H1 (cell line): Measurements from ENCODE around the gene PRC1. TPM values are rescaled to one million over a fixed set of nuclear protein-coding genes. Genes with fewer than 3 reads are reported as not detected.
"Not testable (repeated sequence)": the region's sequence is repeated elsewhere in the genome, so short reads cannot be mapped to it uniquely, and the experiment has no call there.

ENCODE experiments used
- CTCF ChIA-PET: fragments of 300-600 bp; sonication (Branson Sonifier 250); formaldehyde crosslinking; loops from one replicate; lab custom pipeline; 2021; ENCODE audit not compliant: partially characterized antibody; lab: Charles Lee
- POLR2A ChIA-PET: fragments of 300-600 bp; sonication (Branson Sonifier 250); formaldehyde crosslinking; loops from one replicate; lab custom pipeline; 2021; ENCODE audit warnings: inconsistent platforms; ENCODE audit not compliant: partially characterized antibody; lab: Charles Lee
- DNase-seq, 2 experiments: peaks; one replicate each; pipeline versions ENCODE4 v3.0.0 to v3.0.0-alpha.2; 2010 to 2022; ENCODE audit warnings: low spot score in 2 of 2, low read depth in 1 of 2, mixed read lengths in 1 of 2
- FAIRE-seq: peaks from 2 replicates; lab custom pipeline; 2011; peaks lifted over from hg19 to GRCh38; lab: Jason Lieb, UNC
- H2AFZ ChIP-seq: 2 replicates; pipeline ENCODE4 v1.8.1; 2012; ENCODE audit warnings: low read length, inconsistent platforms
- H2AK5ac ChIP-seq: 2 replicates; pipeline ENCODE4 v1.6.1; 2013; ENCODE audit warnings: low read depth, low read length
- H2BK120ac ChIP-seq: replicated peaks from 2 replicates; pipeline ENCODE3; 2013; ENCODE audit warnings: low read depth, low read length, inconsistent platforms
- H2BK12ac ChIP-seq: 2 replicates; pipeline ENCODE4 v1.6.1; 2013; ENCODE audit warnings: low read depth, low read length
- H2BK15ac ChIP-seq: 2 replicates; pipeline ENCODE4 v1.6.1; 2013; ENCODE audit warnings: low read length
- H2BK20ac ChIP-seq: 2 replicates; pipeline ENCODE4 v1.6.1; 2013; ENCODE audit warnings: low read length
- H2BK5ac ChIP-seq: 2 replicates; pipeline ENCODE4 v1.6.1; 2013; ENCODE audit warnings: low read depth, low read length
- H3K14ac ChIP-seq: 2 replicates; pipeline ENCODE4 v1.6.1; 2013; ENCODE audit warnings: inconsistent platforms; ENCODE audit not compliant: insufficient read length
- H3K18ac ChIP-seq: 2 replicates; pipeline ENCODE4 v1.6.1; 2013; ENCODE audit warnings: low read length; ENCODE audit errors: extremely low read depth
- H3K23ac ChIP-seq: 2 replicates; pipeline ENCODE4 v1.6.1; 2013; ENCODE audit warnings: inconsistent platforms; ENCODE audit not compliant: insufficient read length
- H3K23me2 ChIP-seq: 2 replicates; pipeline ENCODE4 v1.6.1; 2013; ENCODE audit warnings: low read depth, low read length
- H3K27ac ChIP-seq: 2 replicates; pipeline ENCODE4 v1.6.1; 2011; ENCODE audit warnings: low read depth, low read length, inconsistent platforms
- H3K27me3 ChIP-seq, 4 experiments: replicated peaks in 1 of 4; 1 replicate in 1 of 4; 2 replicates in 3 of 4; pipeline versions ENCODE4 v1.6.1 to v1.8.1; 2011 to 2013; ENCODE audit warnings: low read length in 3 of 4, mild to moderate bottlenecking in 3 of 4, inconsistent platforms in 2 of 4, mixed read lengths in 2 of 4, moderate library complexity in 1 of 4; ENCODE audit not compliant: control insufficient read depth in 3 of 4, insufficient read depth in 3 of 4; ENCODE audit errors: extremely low read depth in 1 of 4
- H3K36me3 ChIP-seq, 4 experiments: 2 replicates each; pipeline versions ENCODE4 v1.6.1 to v1.8.1; 2011 to 2013; ENCODE audit warnings: mild to moderate bottlenecking in 4 of 4, low read length in 3 of 4, moderate library complexity in 2 of 4, control low read depth in 1 of 4, inconsistent platforms in 1 of 4; ENCODE audit not compliant: insufficient read depth in 4 of 4, control insufficient read depth in 2 of 4
- H3K4ac ChIP-seq: replicated peaks from 2 replicates; pipeline ENCODE3; 2013; ENCODE audit warnings: low read length, low read depth, mixed read lengths, inconsistent platforms; ENCODE audit not compliant: insufficient read length
- H3K4me1 ChIP-seq, 4 experiments: replicated peaks in 1 of 4; 1 replicate in 1 of 4; 2 replicates in 3 of 4; pipeline versions ENCODE4 v1.6.1 to v1.8.1; 2011 to 2013; ENCODE audit warnings: low read length in 3 of 4, inconsistent platforms in 2 of 4, mixed read lengths in 1 of 4; ENCODE audit not compliant: insufficient read depth in 4 of 4, control insufficient read depth in 3 of 4
- H3K4me2 ChIP-seq, 2 experiments: 2 replicates each; pipeline versions ENCODE4 v1.6.1 to v1.8.1; 2011 to 2013; ENCODE audit warnings: low read depth in 2 of 2, low read length in 2 of 2, control low read depth in 1 of 2, inconsistent platforms in 1 of 2, mild to moderate bottlenecking in 1 of 2; ENCODE audit not compliant: insufficient read depth in 1 of 2
- H3K4me3 ChIP-seq, 4 experiments: fragments of 200-600, 300-600 bp in 1 of 4; sonication (generic), shearing (Covaris generic), sonication (Bioruptor Twin) in 1 of 4; 2 replicates each; pipeline versions ENCODE4 v1.5.1 to v1.8.1; 2011 to 2016; ENCODE audit warnings: low read length in 4 of 4, low read depth in 3 of 4, control low read depth in 2 of 4, inconsistent platforms in 2 of 4, mild to moderate bottlenecking in 2 of 4, mixed read lengths in 1 of 4, moderate library complexity in 1 of 4; ENCODE audit not compliant: insufficient read depth in 2 of 4; ENCODE audit errors: extremely low read depth in 1 of 4
- H3K56ac ChIP-seq: replicated peaks from 2 replicates; pipeline ENCODE3; 2013; ENCODE audit warnings: low read depth, mild to moderate bottlenecking, mixed read lengths, low read length, inconsistent platforms; ENCODE audit not compliant: insufficient read length
- H3K79me1 ChIP-seq: 2 replicates; pipeline ENCODE4 v1.6.1; 2013; ENCODE audit warnings: low read depth, low read length, control low read depth
- H3K79me2 ChIP-seq, 2 experiments: 2 replicates each; pipeline versions ENCODE4 v1.6.1 to v1.8.1; 2012 to 2013; ENCODE audit warnings: low read length in 2 of 2, mild to moderate bottlenecking in 2 of 2, inconsistent platforms in 1 of 2; ENCODE audit not compliant: insufficient read depth in 2 of 2, control insufficient read depth in 1 of 2
- H3K9ac ChIP-seq, 4 experiments: replicated peaks in 1 of 4; 1 replicate in 1 of 4; 2 replicates in 3 of 4; pipeline versions ENCODE4 v1.6.1 to v1.8.1; 2011 to 2013; ENCODE audit warnings: low read depth in 3 of 4, low read length in 3 of 4, control low read depth in 2 of 4, mild to moderate bottlenecking in 2 of 4, moderate library complexity in 2 of 4, inconsistent platforms in 1 of 4; ENCODE audit errors: extremely low read depth in 1 of 4
- H3K9me3 ChIP-seq, 2 experiments: 2 replicates each; pipeline versions ENCODE4 v1.6.1 to v1.8.1; 2012 to 2013; ENCODE audit warnings: mild to moderate bottlenecking in 2 of 2, moderate library complexity in 2 of 2, control low read depth in 1 of 2, inconsistent platforms in 1 of 2, low read depth in 1 of 2, low read length in 1 of 2, mixed read lengths in 1 of 2; ENCODE audit not compliant: insufficient read depth in 2 of 2
- H4K20me1 ChIP-seq, 2 experiments: replicated peaks in 1 of 2; 2 replicates each; pipeline versions ENCODE3 to v1.8.1; 2011 to 2013; ENCODE audit warnings: inconsistent platforms in 2 of 2, low read length in 2 of 2, mild to moderate bottlenecking in 1 of 2; ENCODE audit not compliant: insufficient read depth in 2 of 2, control insufficient read depth in 1 of 2
- H4K5ac ChIP-seq: 2 replicates; pipeline ENCODE4 v1.6.1; 2013; ENCODE audit warnings: low read length, low read depth, mixed read lengths, inconsistent platforms; ENCODE audit not compliant: insufficient read length
- H4K8ac ChIP-seq: 2 replicates; pipeline ENCODE4 v1.8.0; 2013; ENCODE audit warnings: mild to moderate bottlenecking, moderate library complexity, low read length, inconsistent platforms; ENCODE audit not compliant: insufficient read depth; ENCODE audit errors: extremely low read depth
- H4K91ac ChIP-seq: replicated peaks from 2 replicates; pipeline ENCODE3; 2013; ENCODE audit warnings: low read length, mixed read lengths, inconsistent platforms; ENCODE audit not compliant: insufficient read length
- WGBS, 2 experiments: shearing (Covaris generic) in 1 of 2; methylation state at CpG; one replicate each; pipeline versions ENCODE4 v1.1.6 to v1.1.7; 2013 to 2015; ENCODE audit warnings: low lambda C conversion rate in 2 of 2, mixed read lengths in 2 of 2, inconsistent platforms in 1 of 2, low coverage in 1 of 2, missing lambda C conversion rate in 1 of 2; ENCODE audit not compliant: insufficient replicate concordance in 2 of 2, insufficient coverage in 1 of 2, insufficient read length in 1 of 2; ENCODE audit errors: extremely low coverage in 1 of 2, missing lambda C conversion rate in 1 of 2; 5-methylcytosine and 5-hydroxymethylcytosine counted together
- polyA plus RNA-seq, 7 experiments: library from polyadenylated mRNA; depleted of rRNA in 3 of 7; stranded (reverse) in 5 of 7; unstranded in 2 of 7; fragments of >200 nt in 5 of 7; fragments of 200-250 nt in 2 of 7; gene quantifications; 1 replicate in 5 of 7; 2 replicates in 1 of 7; 4 replicates in 1 of 7; pipeline versions ENCODE4 v1.2.1 to v1.2.3, GENCODE V29; 2011 to 2013; ENCODE audit warnings: missing spikeins in 2 of 7, mixed read lengths in 2 of 7
- total RNA-seq: library from RNA; stranded (reverse); fragmentation: NEBNext Ultra II Directional; extraction: Animal tissue kit (Norgen Biotek cat#: 25700); gene quantifications from 2 replicates; pipeline ENCODE4 v1.2.1, GENCODE V29; 2021

PRC1 gene
- total and polyA plus RNA-seq, 2 of the 8 experiments (the other 6 are each of a cell fraction or from before 2014, with no cell fraction given) = 90.7 to 181 TPM

DNA sequence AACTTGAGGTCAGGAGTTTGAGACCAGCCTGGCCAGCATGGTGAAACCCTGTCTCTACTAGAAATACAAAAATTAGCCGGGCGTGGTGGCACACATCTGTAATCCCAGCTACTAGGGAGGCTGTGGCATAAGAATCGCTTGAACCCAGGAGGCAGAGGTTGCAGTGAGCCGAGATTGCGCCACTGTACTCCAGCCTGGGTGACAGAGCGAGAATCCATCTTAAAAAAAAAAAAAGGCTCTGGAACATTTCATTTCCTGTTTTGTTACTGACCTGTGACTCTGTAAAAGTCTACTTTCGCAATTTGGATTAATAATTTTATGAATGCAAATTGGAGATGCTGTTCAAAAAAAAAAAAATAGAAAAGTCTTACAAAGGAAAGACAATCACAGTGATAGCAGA lies 66.2 kb downstream of the PRC1 start:
- H3K18ac ChIP-seq, H4K91ac ChIP-seq, H2BK120ac ChIP-seq, H3K27ac ChIP-seq, H3K23me2 ChIP-seq, H4K20me1 ChIP-seq, H3K23ac ChIP-seq, H3K4me3 ChIP-seq, FAIRE-seq, H3K4ac ChIP-seq, H3K27me3 ChIP-seq, H4K8ac ChIP-seq, H3K4me1 ChIP-seq, H3K4me2 ChIP-seq, DNase-seq, H3K79me2 ChIP-seq, H3K56ac ChIP-seq, H3K36me3 ChIP-seq, H2BK20ac ChIP-seq, H2BK12ac ChIP-seq, H2AFZ ChIP-seq, H3K14ac ChIP-seq, H3K9ac ChIP-seq, H2AK5ac ChIP-seq, H3K9me3 ChIP-seq, H2BK5ac ChIP-seq, H3K79me1 ChIP-seq, H4K5ac ChIP-seq, H2BK15ac ChIP-seq, POLR2A ChIA-PET: not testable (repeated sequence)
- CTCF ChIA-PET = interaction anchor here (0.6 to 11.1 kb wide), 3 partner anchors 22 to 288 kb away, joined by 3 to 187 read pairs (median 5); partner anchors contain the start of gene MAN2A2
- WGBS, 2 experiments = 94% methylated on average over 7 of the region's 7 CpGs; no CpG with 5 or more reads in 1 of the 2 experiments

DNA sequence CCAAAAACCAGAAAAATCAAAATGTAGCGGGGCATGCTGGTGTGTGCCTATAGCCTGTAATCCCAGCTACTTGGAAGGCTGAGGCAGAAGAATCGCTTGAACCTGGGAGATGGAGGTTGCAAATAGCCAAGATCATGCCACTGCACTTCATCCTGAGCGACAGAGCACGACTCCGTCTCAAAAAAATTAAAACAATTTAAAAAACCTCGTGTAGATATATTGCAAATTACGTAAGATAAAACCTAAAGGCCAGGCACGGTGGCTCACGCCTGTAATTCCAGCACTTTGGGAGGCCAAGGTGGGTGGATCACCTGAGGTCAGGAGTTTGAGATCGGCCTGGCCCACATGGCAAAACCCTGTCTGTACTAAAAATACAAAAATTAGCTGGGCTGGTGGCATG lies 67.6 kb downstream of the PRC1 start:
- CTCF ChIA-PET = interaction anchor here (0.7 to 11.1 kb wide), 6 partner anchors 8 to 1396 kb away, joined by 3 to 187 read pairs (median 5); partner anchors contain the start of genes MAN2A2 and UNC45A
- H2BK12ac ChIP-seq, H2AK5ac ChIP-seq, H3K9me3 ChIP-seq, H3K79me1 ChIP-seq, H3K4me1 ChIP-seq, H3K9ac ChIP-seq, H3K23me2 ChIP-seq, H3K18ac ChIP-seq, POLR2A ChIA-PET, H4K91ac ChIP-seq, H4K5ac ChIP-seq, H3K23ac ChIP-seq, H2BK20ac ChIP-seq, H3K27me3 ChIP-seq, H3K14ac ChIP-seq, H2BK15ac ChIP-seq, FAIRE-seq, H3K27ac ChIP-seq, H3K4me2 ChIP-seq, H4K8ac ChIP-seq, H2BK120ac ChIP-seq, H2BK5ac ChIP-seq, DNase-seq, H2AFZ ChIP-seq, H3K79me2 ChIP-seq, H3K36me3 ChIP-seq, H3K56ac ChIP-seq, H3K4ac ChIP-seq, H3K4me3 ChIP-seq, H4K20me1 ChIP-seq: not testable (repeated sequence)
- 95% methylated on average over 10 of the region's 10 CpGs; no CpG with 5 or more reads in 1 of the 2 experiments for WGBS, 2 experiments
